Measurements from ENCODE around the gene IRF4.
A peak's percentile ranks its signal among the peaks of the same experiment; 100 is the strongest.

Gene IRF4

GRCh38 chr6:399785-400534, 8.4 kb downstream of the IRF4 start:
- DNase-seq: no peak

- no peak for DNase-seq
Observed at GRCh38 chr6:400815-401214, 9.3 kb downstream of the IRF4 start.

- DNase-seq: no peak
Observed at GRCh38 chr6:401239-401993, 9.9 kb downstream of the IRF4 start.

GRCh38 chr6:401994-402640, 10.6 kb downstream of the IRF4 start:
- DNase-seq: no peak

- DNase-seq: no peak
Observed at GRCh38 chr6:402901-403658, 11.5 kb downstream of the IRF4 start.

GRCh38 chr6:403659-404655, 12.4 kb downstream of the IRF4 start:
- DNase-seq: no peak

- DNase-seq: no peak
Observed at GRCh38 chr6:404685-405423, 13.3 kb downstream of the IRF4 start.

GRCh38 chr6:408148-408547, 16.6 kb downstream of the IRF4 start:
- no peak for DNase-seq

- no peak for DNase-seq
Observed at GRCh38 chr6:408599-409102, 17.1 kb downstream of the IRF4 start.

GRCh38 chr6:409370-409972, 17.9 kb downstream of the IRF4 start:
- DNase-seq: no peak

GRCh38 chr6:410555-411395, 19.2 kb downstream of the IRF4 start:
- DNase-seq: no peak

GRCh38 chr6:411402-412145, 20.0 kb downstream of the IRF4 start:
- DNase-seq: peak; percentile 43

GRCh38 chr6:412146-412886, 20.8 kb downstream of the IRF4 start:
- no peak for DNase-seq

- no peak for DNase-seq
Observed at GRCh38 chr6:414447-414846, 22.9 kb downstream of the IRF4 start.

GRCh38 chr6:415087-415486, 23.5 kb downstream of the IRF4 start:
- DNase-seq: no peak

GRCh38 chr6:421211-421610, 29.7 kb downstream of the IRF4 start:
- DNase-seq: no peak

GRCh38 chr6:422433-423054, 31.0 kb downstream of the IRF4 start:
- no peak for DNase-seq
